COR-L47 (cell line): ENCODE results near the gene ANKRD23.
"Not testable (repeated sequence)": the region's sequence is repeated elsewhere in the genome, so short reads cannot be mapped to it uniquely, and the experiment has no call there.

ENCODE experiments used
- DNase-seq: peaks from one replicate; lab custom pipeline; 2025; lab: John Stamatoyannopoulos, UW

Gene ANKRD23

GRCh38 chr2:96798733-96799622, 44.8 kb downstream of the ANKRD23 start:
- DNase-seq: no peak

- DNase-seq: no peak
Observed at GRCh38 chr2:96797066-96797625, 46.7 kb downstream of the ANKRD23 start.

- not testable (repeated sequence) for DNase-seq
Observed at GRCh38 chr2:96796497-96796896, 47.3 kb downstream of the ANKRD23 start.

- DNase-seq: no peak
Observed at GRCh38 chr2:96795076-96795475, 48.7 kb downstream of the ANKRD23 start.

- no peak for DNase-seq
Observed at GRCh38 chr2:96792772-96793749, 50.8 kb downstream of the ANKRD23 start.

- DNase-seq: no peak
Observed at GRCh38 chr2:96789245-96789617, 54.6 kb downstream of the ANKRD23 start.

- DNase-seq: no peak
Observed at GRCh38 chr2:96788442-96789244, 55.2 kb downstream of the ANKRD23 start.
